Panc1 (cell line): Measurements from ENCODE around the gene CDH12. TPM values are rescaled to one million over a fixed set of nuclear protein-coding genes. Genes with fewer than 3 reads are reported as not detected.

Experiments used
- ATAC-seq: fragments of 200-7000 bp; cut with Tn5 transposase; 2 replicates; pipeline ENCODE4 v1.9.1; 2020; ENCODE audit warnings: mild to moderate bottlenecking, moderate library complexity
- BruUV-seq: library from RNA; stranded (reverse); fragments of 400-500 nt; replicated peaks from 2 replicates; lab custom pipeline; 2021; lab: Mats Ljungman, UMichigan
- CTCF ChIA-PET: fragments of 300-600 bp; sonication (Branson Sonifier 250); formaldehyde crosslinking; loops from one replicate; lab custom pipeline; 2022; ENCODE audit warnings: antibody characterized with exemption; lab: Charles Lee
- POLR2A ChIA-PET: fragments of 300-600 bp; sonication (Branson Sonifier 250); formaldehyde crosslinking; loops from one replicate; lab custom pipeline; 2022; ENCODE audit warnings: antibody characterized with exemption; lab: Charles Lee
- DNase-seq: peaks from one replicate; pipeline ENCODE4 v3.0.0-alpha.2; 2010; ENCODE audit warnings: low read depth, low spot score
- H3K27ac ChIP-seq: 2 replicates; pipeline ENCODE4 v1.5.1; 2011; ENCODE audit warnings: mild to moderate bottlenecking, low read length, inconsistent platforms
- H3K27me3 ChIP-seq: fragments of 200-500 bp; sonication (Bioruptor generic); 2 replicates; pipeline ENCODE4 v1.6.0; 2014; ENCODE audit warnings: low read length, inconsistent platforms; ENCODE audit not compliant: control insufficient read depth, insufficient read depth
- H3K36me3 ChIP-seq: fragments of 200-500 bp; sonication (Bioruptor generic); 2 replicates; pipeline ENCODE4 v1.5.1; 2014; ENCODE audit warnings: inconsistent platforms, mild to moderate bottlenecking, low read length, moderate library complexity; ENCODE audit not compliant: control insufficient read depth, insufficient read depth
- H3K4me1 ChIP-seq: 2 replicates; pipeline ENCODE4 v1.5.1; 2011; ENCODE audit warnings: inconsistent platforms, mild to moderate bottlenecking, low read length, moderate library complexity; ENCODE audit not compliant: control insufficient read depth, insufficient read depth
- H3K4me3 ChIP-seq, 2 experiments: 2 replicates each; pipeline ENCODE4 v1.5.1; 2011 to 2012; ENCODE audit warnings: low read depth in 2 of 2, low read length in 2 of 2, mild to moderate bottlenecking in 2 of 2, inconsistent platforms in 1 of 2, moderate library complexity in 1 of 2
- H3K9me3 ChIP-seq: fragments of 200-500 bp; sonication (Bioruptor generic); 2 replicates; pipeline ENCODE4 v1.5.1; 2014; ENCODE audit warnings: low read depth, mild to moderate bottlenecking, inconsistent platforms, low read length, moderate library complexity; ENCODE audit not compliant: control insufficient read depth, insufficient read depth
- CTCF ChIP-seq: fragments of 450-650 bp; IDR thresholded peaks from 2 replicates; pipeline ENCODE4 v1.5.1; 2017; ENCODE audit warnings: mild to moderate bottlenecking
- POLR2AphosphoS5 ChIP-seq: IDR thresholded peaks from 2 replicates; pipeline ENCODE4 v1.6.1; 2012; ENCODE audit warnings: mild to moderate bottlenecking, low read depth, low read length, moderate library complexity
- REST ChIP-seq, 2 experiments: IDR thresholded peaks; 2 replicates each; pipeline ENCODE4 v1.6.1; 2011 to 2012; ENCODE audit warnings: low read depth in 2 of 2, control low read depth in 1 of 2, low read length in 1 of 2, mild to moderate bottlenecking in 1 of 2, moderate library complexity in 1 of 2; ENCODE audit not compliant: insufficient read depth in 1 of 2
- SIN3A ChIP-seq: IDR thresholded peaks from 2 replicates; pipeline ENCODE4 v1.6.1; 2012; ENCODE audit warnings: low read depth, mild to moderate bottlenecking, low read length, moderate library complexity, borderline replicate concordance; ENCODE audit not compliant: insufficient read depth
- TCF7L2 ChIP-seq: IDR thresholded peaks from 2 replicates; pipeline ENCODE4 v1.6.1; 2011; ENCODE audit warnings: mild to moderate bottlenecking, low read depth, low read length, inconsistent platforms
- in situ Hi-C: cut with HindIII; loops from 2 replicates; pipeline ENCODE4 v1.10.0; 2016; ENCODE audit warnings: low sequenced_read_pairs, low pct_unique_long_range_greater_than_20kb
- intact Hi-C: fragments of 100-400 bp; cut with micrococcal nuclease; formaldehyde crosslinking; loops from one replicate; pipeline ENCODE4 v1.10.0; 2022; ENCODE audit not compliant: unreplicated experiment
- total RNA-seq: library from RNA; stranded (reverse); gene quantifications from one replicate; pipeline ENCODE4 v1.2.1, GENCODE V29; 2021; ENCODE audit not compliant: unreplicated experiment

The CDH12 gene
- total RNA-seq, 1 experiment from 2014 or later = not detected

- ChIA-PET POLR2A (no interaction called here), CTCF (no interaction called here)
- Histone ChIP-seq H3K27ac (no peak overlapping the region), H3K4me3 (no peak overlapping the region), H3K4me1 (no peaks in the 10 kb centered on the region), H3K27me3 (no peaks in the 10 kb centered on the region), H3K36me3 (no peaks in the 10 kb centered on the region), H3K9me3 (no peaks in the 10 kb centered on the region)
- in situ Hi-C loops (no loop called here), intact Hi-C loops (no loop called here)
- ATAC-seq (no peak), DNase-seq (no peak)
- TF ChIP-seq POLR2AphosphoS5 (no peak), CTCF (no peak), REST (IDR thresholded peaks at IDR 0.05; ENCODE audit: insufficient read depth in 1 of 2, low read depth in 2 of 2, low read length in 1 of 2) (no peak), SIN3A (no peak), TCF7L2 (no peak)
- no TSS peak for BruUV-seq
Measured at GRCh38 chr5:22662391-22662790, 190.8 kb downstream of the CDH12 start.

DNA sequence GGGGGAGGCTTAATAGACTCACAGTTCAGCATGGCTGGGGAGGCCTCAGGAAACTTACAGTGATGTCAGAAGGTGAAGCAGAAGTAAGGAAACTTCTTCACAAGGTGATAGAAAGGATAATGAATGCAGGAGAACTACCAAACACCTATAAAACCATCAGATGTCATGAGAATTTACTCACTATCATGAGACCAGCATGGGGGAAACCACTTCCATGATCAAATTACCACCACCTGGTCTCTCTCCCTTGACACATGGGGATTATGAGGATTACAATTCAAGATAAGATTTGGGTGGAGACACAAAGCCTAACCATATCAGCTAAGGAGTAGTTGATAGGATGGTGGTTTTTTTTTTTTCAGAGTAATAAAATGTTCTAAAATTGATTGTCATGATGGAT is 201.8 kb downstream of the CDH12 start:
- Histone ChIP-seq H3K27ac (no peak overlapping the region), H3K9me3 (no peaks in the 10 kb centered on the region), H3K4me3 (no peak overlapping the region), H3K4me1 (no peaks in the 10 kb centered on the region), H3K36me3 (no peaks in the 10 kb centered on the region), H3K27me3 (no peaks in the 10 kb centered on the region)
- ATAC-seq (no peak), DNase-seq (no peak)
- BruUV-seq = no TSS peak
- TF ChIP-seq POLR2AphosphoS5 (no peak), REST (IDR thresholded peaks at IDR 0.05; ENCODE audit: insufficient read depth in 1 of 2, low read depth in 2 of 2, low read length in 1 of 2) (no peak), SIN3A (no peak), CTCF (no peak), TCF7L2 (no peak)
- ChIA-PET POLR2A (no interaction called here), CTCF (no interaction called here)
- intact Hi-C loops (no loop called here), in situ Hi-C loops (no loop called here)
